Ovary (tissue), 3 donors: Measurements from ENCODE around the gene CHCHD6.

Experiments
- EP300 ChIP-seq: sonication (generic); formaldehyde crosslinking; IDR thresholded peaks from one replicate; pipeline ENCODE4 v1.6.1; 2017; ENCODE audit warnings: antibody characterized with exemption
- POLR2A ChIP-seq: fragments of 450-650 bp; IDR thresholded peaks from one replicate; pipeline ENCODE4 v1.6.1; 2017; ENCODE audit warnings: antibody characterized with exemption, mild to moderate bottlenecking, moderate library complexity
- TF ChIP-seq, protein P1 (sequence below), 3 donors: fragments of 450-650 bp in 2 of 3; fragments of 200-600 bp in 1 of 3; IDR thresholded peaks; one replicate each; pipeline versions ENCODE4 v1.5.1 to v1.8.0; 2016 to 2022; ENCODE audit warnings: antibody characterized with exemption in 3 of 3, mild to moderate bottlenecking in 1 of 3
- donor health status: DM: no; HTN: no; CAD: no.

DNA sequence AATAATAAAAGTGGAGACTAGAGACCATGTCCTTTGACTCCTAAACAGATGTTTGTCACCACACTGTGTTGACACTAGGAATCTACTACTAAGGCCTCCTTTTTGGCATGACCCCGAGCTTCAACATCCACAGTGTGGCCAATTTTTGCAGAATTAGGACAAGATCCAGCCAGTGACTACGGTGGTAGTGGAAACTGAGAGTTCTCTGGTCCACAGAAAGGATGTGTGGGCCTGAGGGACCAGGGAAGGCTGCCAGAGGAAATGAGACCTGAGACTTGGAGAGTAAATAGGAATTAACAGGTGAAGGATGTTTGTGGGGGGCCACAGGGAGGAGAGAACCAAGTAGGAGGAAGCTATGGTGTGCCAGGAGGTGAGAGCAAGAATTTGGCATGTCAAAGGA lies 122.7 kb downstream of the CHCHD6 start:
- TF ChIP-seq POLR2A (no peak), EP300 (no peak)
- TF ChIP-seq, protein P1, sequence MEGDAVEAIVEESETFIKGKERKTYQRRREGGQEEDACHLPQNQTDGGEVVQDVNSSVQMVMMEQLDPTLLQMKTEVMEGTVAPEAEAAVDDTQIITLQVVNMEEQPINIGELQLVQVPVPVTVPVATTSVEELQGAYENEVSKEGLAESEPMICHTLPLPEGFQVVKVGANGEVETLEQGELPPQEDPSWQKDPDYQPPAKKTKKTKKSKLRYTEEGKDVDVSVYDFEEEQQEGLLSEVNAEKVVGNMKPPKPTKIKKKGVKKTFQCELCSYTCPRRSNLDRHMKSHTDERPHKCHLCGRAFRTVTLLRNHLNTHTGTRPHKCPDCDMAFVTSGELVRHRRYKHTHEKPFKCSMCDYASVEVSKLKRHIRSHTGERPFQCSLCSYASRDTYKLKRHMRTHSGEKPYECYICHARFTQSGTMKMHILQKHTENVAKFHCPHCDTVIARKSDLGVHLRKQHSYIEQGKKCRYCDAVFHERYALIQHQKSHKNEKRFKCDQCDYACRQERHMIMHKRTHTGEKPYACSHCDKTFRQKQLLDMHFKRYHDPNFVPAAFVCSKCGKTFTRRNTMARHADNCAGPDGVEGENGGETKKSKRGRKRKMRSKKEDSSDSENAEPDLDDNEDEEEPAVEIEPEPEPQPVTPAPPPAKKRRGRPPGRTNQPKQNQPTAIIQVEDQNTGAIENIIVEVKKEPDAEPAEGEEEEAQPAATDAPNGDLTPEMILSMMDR (IDR thresholded peaks at IDR 0.05), result no peak
